ENCODE results near the gene CDH13.

Gene CDH13

DNA sequence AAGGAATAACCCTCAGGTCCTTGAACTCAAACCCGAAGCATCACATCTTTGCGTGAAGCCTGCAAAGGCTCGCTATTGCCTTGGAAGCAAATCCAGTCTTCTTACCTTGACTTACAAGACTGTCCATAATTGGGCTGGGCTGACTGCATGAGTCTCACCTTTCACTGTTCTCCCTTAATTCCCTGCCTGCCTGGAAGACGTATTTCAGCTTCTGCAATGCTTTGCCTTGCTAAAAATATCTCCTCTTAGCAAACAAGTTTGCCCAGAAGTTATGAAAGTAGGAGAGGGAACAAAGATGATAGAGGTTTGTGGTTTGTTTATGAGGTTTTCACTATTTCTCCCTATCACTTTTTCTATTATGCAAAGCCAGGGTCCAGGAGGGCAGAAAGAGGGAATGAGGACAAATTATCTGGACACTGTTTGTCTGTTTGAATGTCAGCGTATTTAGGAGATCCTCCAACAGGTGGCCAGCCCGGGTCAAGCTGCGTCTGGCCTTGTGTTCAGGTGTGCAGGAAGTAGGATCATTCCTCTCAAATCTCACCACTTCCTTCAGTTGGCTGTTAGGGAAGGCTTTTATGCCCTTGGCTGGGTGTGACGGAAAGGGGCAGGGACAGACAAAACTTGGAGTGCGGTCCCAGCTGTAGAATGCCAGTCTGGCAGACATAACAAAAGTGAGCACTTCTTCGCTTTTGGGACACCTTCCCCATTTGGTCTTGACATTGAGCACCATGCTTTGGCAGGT is 488.9 kb downstream of the CDH13 start:
- H3K27me3 ChIP-seq (ENCODE audit: control insufficient read depth, insufficient read depth, low read length) = no peaks in the 10 kb centered on the region
- H3K9ac ChIP-seq (ENCODE audit: low read length) = no peak overlapping the region
- no peaks in the 10 kb centered on the region for H3K36me3 ChIP-seq (ENCODE audit: control insufficient read depth, insufficient read depth, low read length)
- no peak overlapping the region for H3K27ac ChIP-seq (ENCODE audit: low read depth, low read length)
- no peak overlapping the region for H3K4me3 ChIP-seq (ENCODE audit: low read depth, low read length)
- peaks cover 15% of the 10 kb centered on the region for H3K4me1 ChIP-seq (ENCODE audit: control insufficient read depth, insufficient read depth, low read length)
- no peaks in the 10 kb centered on the region for H3K9me3 ChIP-seq (ENCODE audit: control insufficient read depth, insufficient read depth, low read depth, low read length)

DNA sequence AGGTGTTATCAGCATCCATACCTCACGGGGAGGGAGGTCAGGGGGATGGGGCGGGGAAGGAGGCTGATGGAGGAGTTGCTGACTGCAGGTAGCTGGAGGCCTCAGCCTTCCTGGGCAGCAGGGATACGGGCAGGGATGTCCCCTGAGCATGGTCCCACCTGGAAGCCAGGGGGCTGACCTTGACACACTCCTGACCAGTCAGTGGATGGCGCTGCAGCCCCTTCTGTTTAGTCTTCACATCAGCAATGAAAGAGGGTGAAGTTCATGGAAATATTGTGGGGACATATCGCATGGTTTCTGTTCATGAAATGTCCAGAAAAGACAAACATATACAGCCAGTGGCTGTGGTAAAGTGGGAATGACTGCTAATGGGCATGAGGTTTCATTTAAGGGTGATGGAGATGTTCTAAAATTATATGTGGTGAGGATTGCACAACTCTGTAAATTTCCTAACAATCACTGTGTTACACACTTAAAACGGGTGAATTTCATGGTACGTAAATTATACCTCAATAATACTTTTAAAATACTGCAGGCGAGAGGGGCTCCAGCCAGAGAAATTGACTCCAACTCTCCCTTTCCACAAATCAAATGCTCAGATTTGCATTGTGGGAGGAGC is 489.6 kb downstream of the CDH13 start:
- no peaks in the 10 kb centered on the region for H3K36me3 ChIP-seq (ENCODE audit: control insufficient read depth, insufficient read depth, low read length)
- peaks cover 15% of the 10 kb centered on the region for H3K4me1 ChIP-seq (ENCODE audit: control insufficient read depth, insufficient read depth, low read length)
- no peaks in the 10 kb centered on the region for H3K9me3 ChIP-seq (ENCODE audit: control insufficient read depth, insufficient read depth, low read depth, low read length)
- no peak overlapping the region for H3K4me3 ChIP-seq (ENCODE audit: low read depth, low read length)
- H3K9ac ChIP-seq (ENCODE audit: low read length) = no peak overlapping the region
- no peaks in the 10 kb centered on the region for H3K27me3 ChIP-seq (ENCODE audit: control insufficient read depth, insufficient read depth, low read length)
- no peak overlapping the region for H3K27ac ChIP-seq (ENCODE audit: low read depth, low read length)

DNA sequence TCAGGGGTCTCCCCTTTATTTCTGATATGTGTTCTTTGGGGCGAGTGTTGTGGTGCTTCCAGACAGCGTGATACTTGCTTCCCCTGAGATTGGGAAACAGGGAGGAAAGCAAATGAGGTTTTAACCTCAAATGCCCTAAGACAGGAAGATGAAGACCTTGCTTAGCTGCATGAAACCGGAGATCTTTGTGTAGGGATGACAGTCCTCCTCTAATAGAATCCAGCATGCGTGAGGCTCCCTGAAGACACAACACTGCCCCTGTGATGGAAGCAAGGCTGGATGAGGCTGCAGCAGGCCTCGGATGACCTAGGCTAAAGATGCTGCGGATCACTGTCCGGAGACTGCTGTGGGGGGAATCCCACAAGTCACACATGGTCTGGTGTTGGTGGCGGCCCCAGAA is 491.0 kb downstream of the CDH13 start:
- Histone ChIP-seq H3K27ac (ENCODE audit: low read depth, low read length) (no peak overlapping the region), H3K36me3 (ENCODE audit: control insufficient read depth, insufficient read depth, low read length) (no peaks in the 10 kb centered on the region), H3K27me3 (ENCODE audit: control insufficient read depth, insufficient read depth, low read length) (no peaks in the 10 kb centered on the region), H3K4me1 (ENCODE audit: control insufficient read depth, insufficient read depth, low read length) (peaks cover 15% of the 10 kb centered on the region), H3K9me3 (ENCODE audit: control insufficient read depth, insufficient read depth, low read depth, low read length) (no peaks in the 10 kb centered on the region), H3K4me3 (ENCODE audit: low read depth, low read length) (no peak overlapping the region), H3K9ac (ENCODE audit: low read length) (no peak overlapping the region)

DNA sequence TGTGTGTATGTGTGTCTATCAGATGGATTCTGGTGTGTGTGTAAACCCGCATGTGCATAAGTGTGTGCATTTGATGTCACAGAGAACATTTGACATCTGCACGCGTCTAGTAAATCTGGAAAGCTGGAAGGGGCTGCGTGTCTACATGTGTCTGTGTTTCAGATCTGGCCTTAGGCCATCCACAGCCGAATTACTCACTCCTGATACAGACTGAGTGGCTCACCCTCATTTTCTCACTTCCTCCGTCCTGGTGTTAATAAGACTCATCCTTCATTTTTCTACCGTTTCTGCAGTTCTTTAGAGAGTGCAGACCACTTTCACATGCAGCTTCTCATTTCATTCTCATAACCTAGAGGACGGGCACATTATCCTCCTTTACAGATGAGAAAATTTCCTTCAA is 491.6 kb downstream of the CDH13 start:
- H3K27me3 ChIP-seq (ENCODE audit: control insufficient read depth, insufficient read depth, low read length) = no peaks in the 10 kb centered on the region
- no peak overlapping the region for H3K27ac ChIP-seq (ENCODE audit: low read depth, low read length)
- peaks cover 15% of the 10 kb centered on the region for H3K4me1 ChIP-seq (ENCODE audit: control insufficient read depth, insufficient read depth, low read length)
- H3K9ac ChIP-seq (ENCODE audit: low read length) = no peak overlapping the region
- H3K9me3 ChIP-seq (ENCODE audit: control insufficient read depth, insufficient read depth, low read depth, low read length) = no peaks in the 10 kb centered on the region
- H3K36me3 ChIP-seq (ENCODE audit: control insufficient read depth, insufficient read depth, low read length) = no peaks in the 10 kb centered on the region
- H3K4me3 ChIP-seq (ENCODE audit: low read depth, low read length) = no peak overlapping the region

DNA sequence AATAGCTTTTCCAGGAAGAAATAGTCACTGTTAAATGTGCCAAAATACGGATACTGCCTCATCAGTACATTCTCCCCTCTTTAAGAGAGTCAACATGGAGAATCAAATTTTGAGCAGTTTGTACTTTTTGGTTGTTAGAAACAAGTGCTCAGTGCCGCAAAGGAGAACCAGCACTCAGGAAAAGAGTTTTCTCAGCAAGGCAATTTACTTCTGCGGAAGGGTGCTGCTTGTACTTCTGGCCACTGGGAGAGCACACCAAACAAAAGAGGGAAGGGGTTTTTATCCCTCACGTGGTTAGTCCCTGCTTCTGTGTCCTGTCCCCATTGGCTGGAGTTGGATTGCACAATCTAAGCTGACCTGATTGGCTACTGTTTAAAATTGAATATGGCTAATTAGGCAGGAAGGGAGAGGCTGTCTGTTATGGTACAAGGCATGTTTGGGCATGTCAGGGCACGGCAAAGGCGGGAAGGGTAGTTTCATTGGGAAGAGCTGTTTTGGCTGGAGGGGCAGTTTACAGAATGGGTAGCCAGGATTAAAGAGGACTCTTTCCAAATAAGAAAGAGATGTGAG is 499.3 kb downstream of the CDH13 start:
- Histone ChIP-seq H3K27me3 (ENCODE audit: control insufficient read depth, insufficient read depth, low read length) (no peaks in the 10 kb centered on the region), H3K4me1 (ENCODE audit: control insufficient read depth, insufficient read depth, low read length) (no peaks in the 10 kb centered on the region), H3K36me3 (ENCODE audit: control insufficient read depth, insufficient read depth, low read length) (no peaks in the 10 kb centered on the region), H3K4me3 (ENCODE audit: low read depth, low read length) (no peak overlapping the region), H3K27ac (ENCODE audit: low read depth, low read length) (no peak overlapping the region), H3K9ac (ENCODE audit: low read length) (no peak overlapping the region), H3K9me3 (ENCODE audit: control insufficient read depth, insufficient read depth, low read depth, low read length) (peaks cover 27% of the 10 kb centered on the region)

DNA sequence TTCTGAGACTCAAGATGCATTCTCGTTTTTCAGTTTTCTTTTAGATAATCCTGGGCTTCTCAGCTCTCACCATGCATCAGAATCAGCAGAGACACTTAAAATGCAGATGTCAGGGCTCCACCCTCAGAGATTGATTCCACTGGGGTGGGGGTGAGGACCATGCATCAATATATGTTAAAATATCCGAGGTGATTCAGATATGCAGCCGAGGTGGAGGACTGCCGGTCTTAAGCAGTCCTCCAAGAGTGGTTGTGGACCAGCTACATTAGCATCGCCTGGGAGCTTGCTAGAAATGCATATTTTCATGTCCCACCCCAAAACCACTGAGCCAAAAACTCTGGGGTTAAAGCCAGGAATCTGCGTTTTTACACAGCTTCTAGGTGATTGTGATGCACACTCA is 501.3 kb downstream of the CDH13 start:
- no peaks in the 10 kb centered on the region for H3K36me3 ChIP-seq (ENCODE audit: control insufficient read depth, insufficient read depth, low read length)
- no peaks in the 10 kb centered on the region for H3K27me3 ChIP-seq (ENCODE audit: control insufficient read depth, insufficient read depth, low read length)
- no peak overlapping the region for H3K9ac ChIP-seq (ENCODE audit: low read length)
- H3K4me3 ChIP-seq (ENCODE audit: low read depth, low read length) = no peak overlapping the region
- H3K4me1 ChIP-seq (ENCODE audit: control insufficient read depth, insufficient read depth, low read length) = no peaks in the 10 kb centered on the region
- H3K9me3 ChIP-seq (ENCODE audit: control insufficient read depth, insufficient read depth, low read depth, low read length) = peaks cover 27% of the 10 kb centered on the region
- no peak overlapping the region for H3K27ac ChIP-seq (ENCODE audit: low read depth, low read length)

DNA sequence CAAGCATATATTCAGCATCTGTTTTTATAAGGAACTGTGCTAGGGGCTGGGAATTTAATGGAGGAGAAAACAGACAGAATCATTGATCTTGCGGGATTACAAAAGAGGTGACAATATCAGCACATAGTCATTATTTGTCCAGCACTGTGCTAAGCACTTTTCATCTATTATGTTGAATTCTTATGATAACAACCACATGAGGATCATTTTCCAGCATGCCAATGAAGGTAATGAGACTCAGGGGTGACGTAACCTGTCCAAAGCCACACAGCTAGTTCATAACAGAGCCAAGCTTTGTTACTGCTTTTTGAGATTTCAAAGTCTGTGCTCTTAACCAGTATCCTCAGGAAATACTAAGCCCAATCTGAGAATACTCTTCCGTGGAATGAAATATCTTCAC is 503.3 kb downstream of the CDH13 start:
- H3K27me3 ChIP-seq (ENCODE audit: control insufficient read depth, insufficient read depth, low read length) = no peaks in the 10 kb centered on the region
- no peaks in the 10 kb centered on the region for H3K4me1 ChIP-seq (ENCODE audit: control insufficient read depth, insufficient read depth, low read length)
- no peak overlapping the region for H3K27ac ChIP-seq (ENCODE audit: low read depth, low read length)
- H3K4me3 ChIP-seq (ENCODE audit: low read depth, low read length) = no peak overlapping the region
- H3K36me3 ChIP-seq (ENCODE audit: control insufficient read depth, insufficient read depth, low read length) = no peaks in the 10 kb centered on the region
- H3K9me3 ChIP-seq (ENCODE audit: control insufficient read depth, insufficient read depth, low read depth, low read length) = peaks cover 23% of the 10 kb centered on the region
- no peak overlapping the region for H3K9ac ChIP-seq (ENCODE audit: low read length)

DNA sequence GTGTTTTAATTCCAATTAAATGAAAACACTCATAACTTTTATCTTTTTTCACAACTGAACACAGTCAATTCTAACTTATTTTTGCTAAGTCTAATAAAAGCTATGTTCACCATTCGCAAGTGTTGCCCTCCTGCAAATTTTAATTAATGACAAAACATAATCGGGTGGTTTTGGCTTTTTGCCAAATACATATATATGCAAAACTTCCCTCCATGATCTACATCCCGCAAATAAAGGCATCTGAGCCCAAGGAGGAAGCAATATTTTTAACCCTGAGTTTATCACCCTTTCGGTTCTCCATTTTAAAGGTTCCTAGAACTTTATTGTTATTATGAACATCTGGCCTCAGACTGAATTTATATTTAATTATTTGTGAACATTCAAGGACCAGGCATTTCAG is 507.9 kb downstream of the CDH13 start:
- H3K36me3 ChIP-seq (ENCODE audit: control insufficient read depth, insufficient read depth, low read length) = no peaks in the 10 kb centered on the region
- no peak overlapping the region for H3K4me3 ChIP-seq (ENCODE audit: low read depth, low read length)
- no peaks in the 10 kb centered on the region for H3K9me3 ChIP-seq (ENCODE audit: control insufficient read depth, insufficient read depth, low read depth, low read length)
- no peak overlapping the region for H3K27ac ChIP-seq (ENCODE audit: low read depth, low read length)
- no peaks in the 10 kb centered on the region for H3K27me3 ChIP-seq (ENCODE audit: control insufficient read depth, insufficient read depth, low read length)
- H3K4me1 ChIP-seq (ENCODE audit: control insufficient read depth, insufficient read depth, low read length) = no peaks in the 10 kb centered on the region; the same call in 1 of the 2 replicates
- no peak overlapping the region for H3K9ac ChIP-seq (ENCODE audit: low read length)

DNA sequence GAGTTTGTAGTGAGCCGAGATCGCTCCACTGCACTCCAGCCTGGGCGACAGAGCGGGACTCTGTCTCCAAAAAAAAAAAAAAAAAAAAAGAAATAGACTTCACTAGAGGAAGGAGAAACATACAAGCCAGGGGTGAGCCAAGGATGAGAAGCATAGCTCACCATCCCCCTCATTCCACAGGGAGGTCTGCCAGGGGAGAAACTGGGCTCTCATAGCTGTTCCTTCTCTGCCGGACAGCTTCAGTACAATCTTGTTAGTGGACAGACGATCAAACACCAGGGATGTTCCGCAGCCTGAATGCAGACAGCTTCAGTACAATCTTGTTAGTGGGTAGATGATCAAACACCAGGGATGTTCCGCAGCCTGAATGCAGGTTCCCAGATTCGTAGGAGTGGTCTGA is 509.6 kb downstream of the CDH13 start:
- H3K4me1 ChIP-seq (ENCODE audit: control insufficient read depth, insufficient read depth, low read length) = no peaks in the 10 kb centered on the region; the same call in 1 of the 2 replicates

DNA sequence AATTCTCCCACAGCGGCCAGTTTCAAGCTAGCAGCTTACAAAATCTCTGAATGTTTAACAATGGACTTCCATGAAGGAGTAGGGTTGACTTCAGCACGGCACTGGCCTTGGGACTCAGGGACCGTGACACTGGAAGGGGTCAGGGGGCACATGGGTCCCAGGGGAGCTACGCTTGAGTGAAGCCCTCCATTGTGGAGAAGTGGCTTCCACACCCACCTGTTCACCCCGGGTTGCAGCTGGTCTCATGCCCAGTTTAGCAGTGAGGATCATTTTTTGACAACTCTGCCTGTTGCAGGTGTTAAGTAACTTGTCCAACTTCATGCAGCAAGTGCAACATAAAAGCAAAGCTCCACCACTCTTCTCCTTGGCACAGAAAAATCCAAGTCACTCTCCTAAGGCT is 510.2 kb downstream of the CDH13 start:
- H3K9ac ChIP-seq (ENCODE audit: low read length) = no peak overlapping the region
- H3K4me3 ChIP-seq (ENCODE audit: low read depth, low read length) = no peak overlapping the region

More for the DNA sequence above, 509.6 kb downstream of the CDH13 start:
- H3K9me3 ChIP-seq (ENCODE audit: control insufficient read depth, insufficient read depth, low read depth, low read length) = no peaks in the 10 kb centered on the region
- H3K4me3 ChIP-seq (ENCODE audit: low read depth, low read length) = no peak overlapping the region
- no peak overlapping the region for H3K9ac ChIP-seq (ENCODE audit: low read length)
- H3K27ac ChIP-seq (ENCODE audit: low read depth, low read length) = no peak overlapping the region
- H3K27me3 ChIP-seq (ENCODE audit: control insufficient read depth, insufficient read depth, low read length) = no peaks in the 10 kb centered on the region
- H3K36me3 ChIP-seq (ENCODE audit: control insufficient read depth, insufficient read depth, low read length) = no peaks in the 10 kb centered on the region

DNA sequence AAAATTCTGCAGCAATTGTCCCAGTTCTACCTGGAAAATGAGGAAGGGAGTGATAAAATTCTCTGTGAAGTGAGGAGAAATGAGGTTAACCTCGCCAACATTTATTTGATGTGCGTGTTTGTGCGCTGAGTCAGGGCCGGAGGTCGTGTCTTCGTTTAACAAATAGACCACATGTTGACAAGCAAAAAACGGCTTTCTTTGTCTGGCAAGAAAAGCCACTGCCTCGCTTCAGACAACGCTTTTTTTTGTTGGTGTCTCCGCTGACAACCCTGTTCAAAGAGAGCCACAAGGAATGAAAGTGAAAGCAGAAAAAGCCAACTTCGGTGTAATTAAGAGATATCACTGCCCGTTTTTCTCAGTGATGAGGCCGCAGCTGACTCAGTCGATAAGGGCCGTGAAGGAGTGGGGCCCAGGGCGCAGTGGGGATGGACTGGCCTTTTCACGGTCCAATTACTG is 510.6 kb downstream of the CDH13 start:
- no peaks in the 10 kb centered on the region for H3K9me3 ChIP-seq (ENCODE audit: control insufficient read depth, insufficient read depth, low read depth, low read length)
- H3K27me3 ChIP-seq (ENCODE audit: control insufficient read depth, insufficient read depth, low read length) = no peaks in the 10 kb centered on the region
- no peaks in the 10 kb centered on the region for H3K36me3 ChIP-seq (ENCODE audit: control insufficient read depth, insufficient read depth, low read length)
- H3K4me1 ChIP-seq (ENCODE audit: control insufficient read depth, insufficient read depth, low read length) = no peaks in the 10 kb centered on the region; the same call in 1 of the 2 replicates
- H3K9ac ChIP-seq (ENCODE audit: low read length) = no peak overlapping the region
- H3K27ac ChIP-seq (ENCODE audit: low read depth, low read length) = no peak overlapping the region
- no peak overlapping the region for H3K4me3 ChIP-seq (ENCODE audit: low read depth, low read length)

More for the DNA sequence above, 510.2 kb downstream of the CDH13 start:
- Histone ChIP-seq H3K27ac (ENCODE audit: low read depth, low read length) (no peak overlapping the region), H3K4me1 (ENCODE audit: control insufficient read depth, insufficient read depth, low read length) (no peaks in the 10 kb centered on the region; the same call in 1 of the 2 replicates), H3K36me3 (ENCODE audit: control insufficient read depth, insufficient read depth, low read length) (no peaks in the 10 kb centered on the region), H3K9me3 (ENCODE audit: control insufficient read depth, insufficient read depth, low read depth, low read length) (no peaks in the 10 kb centered on the region), H3K27me3 (ENCODE audit: control insufficient read depth, insufficient read depth, low read length) (no peaks in the 10 kb centered on the region)
